HepG2 (cell line): ENCODE results near the gene DCAF7. TPM values are rescaled to one million over a fixed set of nuclear protein-coding genes. Genes with fewer than 3 reads are reported as not detected.

Source experiments
- ATM ChIP-seq: fragments of 450-650 bp; IDR thresholded peaks from 2 replicates; pipeline ENCODE4 v1.7.1; 2017; ENCODE audit warnings: mild to moderate bottlenecking, borderline replicate concordance
- EED ChIP-seq: sonication (generic); formaldehyde crosslinking; IDR thresholded peaks from 2 replicates; pipeline ENCODE4 v1.5.0; 2020; ENCODE audit warnings: mild to moderate bottlenecking, missing genetic modification reagents
- ESRRA ChIP-seq: sonication (generic); formaldehyde crosslinking; IDR thresholded peaks from 2 replicates; pipeline ENCODE4 v1.5.1; 2020; ENCODE audit warnings: mild to moderate bottlenecking, low read depth, missing genetic modification reagents
- FOXO1 ChIP-seq: sonication (generic); formaldehyde crosslinking; IDR thresholded peaks from 2 replicates; pipeline ENCODE4 v1.4.0; 2020; ENCODE audit warnings: missing genetic modification reagents
- HNF4G ChIP-seq, 2 experiments: sonication (generic) in 1 of 2; formaldehyde crosslinking in 1 of 2; IDR thresholded peaks; 2 replicates each; pipeline versions ENCODE4 v1.4.0 to v1.6.1; 2011 to 2020; ENCODE audit warnings: borderline replicate concordance in 2 of 2, low read depth in 2 of 2, mild to moderate bottlenecking in 2 of 2, low read length in 1 of 2, missing genetic modification reagents in 1 of 2, moderate library complexity in 1 of 2
- HNRNPL ChIP-seq: fragments of 200-400 bp; formaldehyde crosslinking; IDR thresholded peaks from 2 replicates; pipeline ENCODE4 v1.6.1; 2017; ENCODE audit warnings: mild to moderate bottlenecking, low read depth, low read length
- MTA3 ChIP-seq: sonication (generic); formaldehyde crosslinking; IDR thresholded peaks from 2 replicates; pipeline ENCODE4 v1.4.0; 2020; ENCODE audit warnings: missing genetic modification reagents
- RXRA ChIP-seq: sonication (generic); formaldehyde crosslinking; IDR thresholded peaks from 2 replicates; pipeline ENCODE4 v1.5.1; 2020; ENCODE audit warnings: missing genetic modification reagents
- SIN3B ChIP-seq: fragments of 150-350 bp; IDR thresholded peaks from 2 replicates; pipeline ENCODE4 v1.6.1; 2014; ENCODE audit warnings: low read length
- ZBTB10 ChIP-seq: sonication (generic); formaldehyde crosslinking; IDR thresholded peaks from 2 replicates; pipeline ENCODE4 v1.4.0; 2020; ENCODE audit warnings: missing genetic modification reagents, borderline replicate concordance
- ZHX1 ChIP-seq: sonication (generic); formaldehyde crosslinking; IDR thresholded peaks from 2 replicates; pipeline ENCODE4 v1.8.1; 2022; ENCODE audit warnings: low read depth, mild to moderate bottlenecking, missing genetic modification reagents
- ZKSCAN8 ChIP-seq: IDR thresholded peaks from 2 replicates; pipeline ENCODE4 v1.6.1; 2016; ENCODE audit warnings: borderline replicate concordance, missing genetic modification reagents, missing compliant biosample characterization
- ZNF3 ChIP-seq: IDR thresholded peaks from 2 replicates; pipeline ENCODE4 v1.7.0; 2017; ENCODE audit warnings: inconsistent platforms
- ZNF34 ChIP-seq: sonication (generic); formaldehyde crosslinking; IDR thresholded peaks from 2 replicates; pipeline ENCODE4 v1.4.0; 2020; ENCODE audit warnings: mild to moderate bottlenecking, missing genetic modification reagents, borderline replicate concordance
- polyA plus RNA-seq, 8 experiments: library from polyadenylated mRNA; depleted of rRNA in 3 of 8; stranded (reverse) in 7 of 8; unstranded in 1 of 8; fragments of >200 nt; fragmentation: Illumina TruSeq in 4 of 8; extraction: Trizol in 4 of 8; gene quantifications; 2 replicates each; pipeline versions ENCODE4 v1.2.1 to v1.2.3, GENCODE V29; 2011 to 2016; ENCODE audit warnings: low read depth in 4 of 8, missing spikeins in 1 of 8, mixed read lengths in 1 of 8; ENCODE audit not compliant: insufficient read depth in 1 of 8
- total RNA-seq, 5 experiments: library from RNA; depleted of rRNA; stranded (reverse); fragments of >200 nt; fragmentation: Illumina TruSeq; extraction: Trizol; gene quantifications; 2 replicates each; pipeline ENCODE4 v1.2.3, GENCODE V29; 2016; ENCODE audit warnings: low read depth in 1 of 5
- TF ChIP-seq, protein P1 (sequence below): sonication (generic); formaldehyde crosslinking; IDR thresholded peaks from 2 replicates; pipeline ENCODE4 v1.4.0; 2020; ENCODE audit warnings: mild to moderate bottlenecking, missing genetic modification reagents, borderline replicate concordance

DCAF7 gene
- total and polyA plus RNA-seq, 2 of the 13 experiments (the other 11 are each of a cell fraction or from before 2014, with no cell fraction given) = 55.2 to 73.4 TPM

- TF ChIP-seq ZBTB10 (CRISPR knock-in tag) (no peak; the same call in 1 of the 2 replicates), ZNF34 (CRISPR knock-in tag) (peak; percentile 89; the same call in 1 of the 2 replicates), SIN3B (no peak; the same call in 1 of the 2 replicates), EED (CRISPR knock-in tag) (peak; percentile 24; the same call in 1 of the 2 replicates), MTA3 (CRISPR knock-in tag) (no peak), ESRRA (CRISPR knock-in tag) (peak; percentile 32), HNF4G (IDR thresholded peaks at IDR 0.05; ENCODE audit: borderline replicate concordance, low read depth, low read length) (no peak), HNF4G (CRISPR knock-in tag; IDR thresholded peaks at IDR 0.05; ENCODE audit: borderline replicate concordance, low read depth) (0 out of 2 replicates have a peak, but pooled peaks have one; percentile 28), ATM (no peak), RXRA (CRISPR knock-in tag) (peak; percentile 91; the same call in 1 of the 2 replicates), HNRNPL (peak; percentile 76; the same call in 1 of the 2 replicates), ZNF3 (CRISPR knock-in tag) (0 out of 2 replicates have a peak, but pooled peaks have one; percentile 2), FOXO1 (peak; percentile 81), ZHX1 (CRISPR knock-in tag) (0 out of 2 replicates have a peak, but pooled peaks have one; percentile 35), ZKSCAN8 (CRISPR knock-in tag) (peak; percentile 26; the same call in 1 of the 2 replicates)
- TF ChIP-seq, protein P1, sequence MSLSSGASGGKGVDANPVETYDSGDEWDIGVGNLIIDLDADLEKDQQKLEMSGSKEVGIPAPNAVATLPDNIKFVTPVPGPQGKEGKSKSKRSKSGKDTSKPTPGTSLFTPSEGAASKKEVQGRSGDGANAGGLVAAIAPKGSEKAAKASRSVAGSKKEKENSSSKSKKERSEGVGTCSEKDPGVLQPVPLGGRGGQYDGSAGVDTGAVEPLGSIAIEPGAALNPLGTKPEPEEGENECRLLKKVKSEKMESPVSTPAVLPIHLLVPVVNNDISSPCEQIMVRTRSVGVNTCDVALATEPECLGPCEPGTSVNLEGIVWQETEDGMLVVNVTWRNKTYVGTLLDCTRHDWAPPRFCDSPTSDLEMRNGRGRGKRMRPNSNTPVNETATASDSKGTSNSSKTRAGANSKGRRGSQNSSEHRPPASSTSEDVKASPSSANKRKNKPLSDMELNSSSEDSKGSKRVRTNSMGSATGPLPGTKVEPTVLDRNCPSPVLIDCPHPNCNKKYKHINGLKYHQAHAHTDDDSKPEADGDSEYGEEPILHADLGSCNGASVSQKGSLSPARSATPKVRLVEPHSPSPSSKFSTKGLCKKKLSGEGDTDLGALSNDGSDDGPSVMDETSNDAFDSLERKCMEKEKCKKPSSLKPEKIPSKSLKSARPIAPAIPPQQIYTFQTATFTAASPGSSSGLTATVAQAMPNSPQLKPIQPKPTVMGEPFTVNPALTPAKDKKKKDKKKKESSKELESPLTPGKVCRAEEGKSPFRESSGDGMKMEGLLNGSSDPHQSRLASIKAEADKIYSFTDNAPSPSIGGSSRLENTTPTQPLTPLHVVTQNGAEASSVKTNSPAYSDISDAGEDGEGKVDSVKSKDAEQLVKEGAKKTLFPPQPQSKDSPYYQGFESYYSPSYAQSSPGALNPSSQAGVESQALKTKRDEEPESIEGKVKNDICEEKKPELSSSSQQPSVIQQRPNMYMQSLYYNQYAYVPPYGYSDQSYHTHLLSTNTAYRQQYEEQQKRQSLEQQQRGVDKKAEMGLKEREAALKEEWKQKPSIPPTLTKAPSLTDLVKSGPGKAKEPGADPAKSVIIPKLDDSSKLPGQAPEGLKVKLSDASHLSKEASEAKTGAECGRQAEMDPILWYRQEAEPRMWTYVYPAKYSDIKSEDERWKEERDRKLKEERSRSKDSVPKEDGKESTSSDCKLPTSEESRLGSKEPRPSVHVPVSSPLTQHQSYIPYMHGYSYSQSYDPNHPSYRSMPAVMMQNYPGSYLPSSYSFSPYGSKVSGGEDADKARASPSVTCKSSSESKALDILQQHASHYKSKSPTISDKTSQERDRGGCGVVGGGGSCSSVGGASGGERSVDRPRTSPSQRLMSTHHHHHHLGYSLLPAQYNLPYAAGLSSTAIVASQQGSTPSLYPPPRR (CRISPR knock-in tag) = peak; percentile 54
These were observed at the start of gene DCAF7 (continued) for GRCh38 chr17:63549946-63550816.
